Measurements from ENCODE around the gene IZUMO2.
A peak's percentile ranks its signal among the peaks of the same experiment; 100 is the strongest.

The IZUMO2 gene

DNA sequence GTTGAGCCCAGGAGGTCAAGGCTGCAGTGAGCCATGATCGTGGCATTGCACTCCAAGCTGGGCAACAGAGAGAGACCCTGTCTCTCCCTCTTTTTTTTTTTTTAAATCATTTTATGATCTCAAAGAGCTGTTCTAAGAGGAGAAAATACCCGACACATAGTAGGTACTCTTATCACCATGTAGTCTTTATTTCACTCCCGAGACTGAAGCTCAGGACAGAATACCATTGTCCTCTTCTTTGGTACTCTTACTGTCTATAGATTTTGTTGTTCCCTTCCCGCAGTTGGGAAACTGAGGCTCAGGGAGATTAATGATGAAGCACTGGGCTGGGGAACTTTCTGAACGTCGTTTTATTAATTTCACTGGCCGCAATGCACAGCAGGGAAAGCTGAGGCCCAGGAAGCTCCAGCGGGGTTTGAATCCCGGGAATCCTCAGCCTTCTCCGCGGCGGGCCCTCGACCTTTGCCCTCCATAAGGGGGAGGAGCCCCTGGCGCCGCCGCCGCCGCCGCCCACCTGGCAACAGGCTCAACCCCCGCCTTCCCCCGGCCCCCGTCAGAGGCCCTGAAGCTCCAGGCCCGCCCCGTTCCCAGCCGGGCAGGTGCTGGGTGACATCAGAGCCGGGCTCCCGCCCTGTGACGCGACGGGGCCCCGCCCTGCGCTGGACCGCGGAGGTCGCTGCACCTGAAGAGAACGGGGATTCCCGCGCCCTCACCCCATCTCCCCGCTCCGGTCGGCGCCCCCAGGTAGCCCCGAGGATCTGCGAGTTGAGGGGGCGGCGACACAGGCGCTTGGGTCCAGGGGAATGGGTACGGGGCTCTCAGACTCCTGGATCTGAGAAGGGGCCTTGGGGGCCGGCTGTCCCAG is 42.0 kb upstream of the IZUMO2 start:
- TF ChIP-seq, protein P1, sequence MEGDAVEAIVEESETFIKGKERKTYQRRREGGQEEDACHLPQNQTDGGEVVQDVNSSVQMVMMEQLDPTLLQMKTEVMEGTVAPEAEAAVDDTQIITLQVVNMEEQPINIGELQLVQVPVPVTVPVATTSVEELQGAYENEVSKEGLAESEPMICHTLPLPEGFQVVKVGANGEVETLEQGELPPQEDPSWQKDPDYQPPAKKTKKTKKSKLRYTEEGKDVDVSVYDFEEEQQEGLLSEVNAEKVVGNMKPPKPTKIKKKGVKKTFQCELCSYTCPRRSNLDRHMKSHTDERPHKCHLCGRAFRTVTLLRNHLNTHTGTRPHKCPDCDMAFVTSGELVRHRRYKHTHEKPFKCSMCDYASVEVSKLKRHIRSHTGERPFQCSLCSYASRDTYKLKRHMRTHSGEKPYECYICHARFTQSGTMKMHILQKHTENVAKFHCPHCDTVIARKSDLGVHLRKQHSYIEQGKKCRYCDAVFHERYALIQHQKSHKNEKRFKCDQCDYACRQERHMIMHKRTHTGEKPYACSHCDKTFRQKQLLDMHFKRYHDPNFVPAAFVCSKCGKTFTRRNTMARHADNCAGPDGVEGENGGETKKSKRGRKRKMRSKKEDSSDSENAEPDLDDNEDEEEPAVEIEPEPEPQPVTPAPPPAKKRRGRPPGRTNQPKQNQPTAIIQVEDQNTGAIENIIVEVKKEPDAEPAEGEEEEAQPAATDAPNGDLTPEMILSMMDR (IDR thresholded peaks at IDR 0.05; ENCODE audit: insufficient read depth, low read depth, low read length, missing control alignments), result no peak
- DNase-seq (ENCODE audit: low read depth), result peak; percentile 23
- H3K4me3 ChIP-seq (ENCODE audit: low read length), result peak overlapping the region; percentile 25

DNA sequence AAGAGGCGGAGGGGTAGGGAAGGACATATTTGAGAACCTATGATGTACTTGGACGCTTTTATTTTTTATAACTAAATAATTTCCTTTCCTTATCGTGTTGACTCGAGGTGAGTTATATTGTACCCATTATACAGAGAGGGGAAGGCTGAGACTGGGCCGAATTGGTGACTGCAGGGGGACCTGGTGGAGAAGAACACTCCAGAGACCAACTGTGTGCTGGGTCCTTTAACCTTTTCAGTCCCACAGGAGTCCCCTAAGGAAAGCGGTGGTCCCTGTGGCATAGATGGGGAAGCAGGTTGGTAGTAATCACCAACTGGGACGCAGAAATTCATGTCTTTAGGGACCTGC is 41.0 kb upstream of the IZUMO2 start:
- DNase-seq (ENCODE audit: low read depth), result no peak
- TF ChIP-seq, protein P1 (IDR thresholded peaks at IDR 0.05; ENCODE audit: insufficient read depth, low read depth, low read length, missing control alignments), result no peak
- peak overlapping the region; percentile 19 for H3K4me3 ChIP-seq (ENCODE audit: low read length)

DNA sequence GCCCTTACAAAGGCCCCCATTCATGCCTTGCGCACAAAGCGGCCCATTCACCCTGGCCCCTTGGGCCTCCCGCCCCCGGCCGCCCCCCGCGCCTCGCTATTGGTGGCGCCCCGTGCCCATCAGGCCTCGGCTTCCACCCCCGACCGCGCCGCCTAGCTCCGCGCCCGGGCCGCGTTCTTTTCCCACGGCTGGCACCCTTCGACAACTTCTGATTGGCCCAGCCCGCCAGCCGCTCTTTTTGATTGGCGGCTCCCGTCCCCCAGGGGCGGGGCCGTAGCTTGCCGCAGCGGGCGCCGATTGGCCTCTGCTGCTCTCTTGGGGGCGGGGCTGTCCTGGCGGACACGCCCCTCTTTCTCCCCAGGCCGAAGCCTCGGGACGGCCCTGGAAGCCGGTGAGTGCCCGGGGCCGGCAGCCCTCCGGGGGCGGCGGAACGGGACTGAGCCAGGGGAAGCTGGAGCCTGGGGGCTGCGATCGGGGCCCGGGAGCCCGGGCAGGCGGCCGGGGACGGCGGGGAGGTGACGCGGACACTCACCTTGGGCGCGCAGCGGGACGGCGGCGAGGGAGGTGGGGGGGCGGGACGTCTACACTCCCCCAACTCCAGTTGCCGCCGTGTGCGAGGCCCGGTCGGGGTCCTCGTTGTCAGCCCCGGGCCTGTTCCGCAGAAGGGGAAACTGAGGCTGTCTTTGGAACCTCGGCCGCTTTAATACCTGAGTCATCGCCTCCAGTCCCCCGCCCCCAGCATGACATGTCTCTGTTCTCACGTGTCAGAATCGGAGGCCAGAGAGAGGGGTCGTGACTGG is 40.4 kb upstream of the IZUMO2 start, which contains the start of gene MYH14:
MYH14 (plus strand) TSS at position 342 of the 800 bp plus-strand sequence. CDS start 6,744 bp downstream, outside the sequence.
- TF ChIP-seq, protein P1 (IDR thresholded peaks at IDR 0.05; ENCODE audit: insufficient read depth, low read depth, low read length, missing control alignments), result no peak
- DNase-seq (ENCODE audit: low read depth), result peak; percentile 37
- H3K4me3 ChIP-seq (ENCODE audit: low read length), result peak within 1 kb of the TSS; percentile 19

DNA sequence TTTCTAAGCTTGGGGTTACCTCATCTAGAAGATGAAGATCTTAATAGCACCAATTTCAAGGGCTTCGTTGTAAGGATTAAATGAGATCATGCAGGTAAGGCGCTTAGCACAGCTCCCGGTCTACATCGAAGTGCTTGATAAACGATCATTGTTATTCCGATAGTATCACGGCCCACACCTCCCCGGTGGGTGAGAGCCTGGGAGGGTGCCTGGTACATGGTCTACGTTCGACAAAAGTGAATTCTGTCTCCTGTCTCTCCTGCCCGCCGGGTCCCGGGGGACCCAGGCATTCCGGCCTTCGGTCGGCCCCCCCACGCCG is 39.8 kb upstream of the IZUMO2 start:
- TF ChIP-seq, protein P1 (IDR thresholded peaks at IDR 0.05; ENCODE audit: insufficient read depth, low read depth, low read length, missing control alignments), result no peak
- no peak overlapping the region for H3K4me3 ChIP-seq (ENCODE audit: low read length)
- DNase-seq (ENCODE audit: low read depth), result no peak

DNA sequence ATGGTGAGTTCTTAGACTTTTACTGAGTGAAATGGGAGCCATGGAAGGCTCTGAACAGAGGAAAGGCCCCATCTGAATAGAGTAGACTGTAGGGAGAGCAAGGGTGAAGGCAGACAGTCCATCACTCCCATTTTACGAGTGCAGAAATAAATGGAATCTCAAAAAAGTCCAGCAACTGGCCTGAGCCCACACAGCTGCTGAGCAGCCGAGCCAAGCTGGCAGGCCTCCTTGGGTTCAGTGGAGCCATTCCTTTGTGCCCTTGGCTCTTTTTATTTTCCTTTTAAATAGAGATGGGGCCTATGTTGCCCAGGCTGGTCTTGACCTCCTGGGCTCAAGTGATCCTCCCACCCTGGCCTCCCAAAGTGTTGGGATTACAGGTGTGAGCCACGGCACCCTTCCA is 39.3 kb upstream of the IZUMO2 start:
- no peak for DNase-seq (ENCODE audit: low read depth)
- TF ChIP-seq, protein P1 (IDR thresholded peaks at IDR 0.05; ENCODE audit: insufficient read depth, low read depth, low read length, missing control alignments), result no peak
- H3K4me3 ChIP-seq (ENCODE audit: low read length), result no peak overlapping the region

DNA sequence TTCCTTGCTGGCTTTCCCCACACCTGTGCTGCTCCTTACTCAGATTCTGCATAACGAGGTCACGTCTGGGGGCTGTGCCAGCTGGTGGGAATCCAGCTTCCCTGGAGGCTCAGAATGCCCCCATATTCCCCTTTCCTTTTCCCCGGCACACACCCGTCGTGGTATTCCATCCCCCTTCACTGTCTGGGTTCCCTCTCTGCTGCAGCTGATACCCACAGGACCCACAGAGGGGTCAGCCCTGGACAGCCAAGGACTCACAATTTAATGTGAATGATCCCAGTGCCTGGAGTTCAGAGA is 36.1 kb upstream of the IZUMO2 start:
- H3K4me3 ChIP-seq (ENCODE audit: low read length), result no peak overlapping the region
- no peak for DNase-seq (ENCODE audit: low read depth)
- TF ChIP-seq, protein P1 (IDR thresholded peaks at IDR 0.05; ENCODE audit: insufficient read depth, low read depth, low read length, missing control alignments), result no peak
